ENCODE data around the gene STEAP2. TPM values are rescaled to one million over a fixed set of nuclear protein-coding genes. Genes with fewer than 3 reads are reported as not detected.
A peak's percentile ranks its signal among the peaks of the same experiment; 100 is the strongest.

The STEAP2 gene
- total and polyA plus RNA-seq, 2 donors (not counting 3 experiments of a cell fraction or from before 2014, with no cell fraction given) = 4.2 to 4.6 TPM

- H3K27ac ChIP-seq (ENCODE audit: insufficient read depth, low read depth, low read length) = peak within 1 kb of the TSS; percentile 13
- no TSS peak for BruUV-seq (replicated peaks)
- POLR2A ChIA-PET = no interaction called here
Measured at GRCh38 chr7:90244909-90245851, 33.6 kb downstream of the STEAP2 start, which contains the start of gene CFAP69. Gene CFAP69 (plus strand): TSS chr7:90245174. CDS start chr7:90245425, 251 bp downstream.

More at GRCh38 chr7:90244909-90245851, 33.6 kb downstream of the STEAP2 start, which contains the start of gene CFAP69:
- intact Hi-C loops (cut with micrococcal nuclease) (loop anchor here (1.0 to 2.0 kb wide), 3 partner anchors 34 to 91 kb away; partner anchors contain the start of genes STEAP1 and STEAP2), dilution Hi-C loops (cut with MboI; ENCODE audit: extremely low pct_ligation_motif_present, low sequenced_read_pairs) (no loop called here)
- Histone ChIP-seq H3K9ac (replicated peaks; ENCODE audit: extremely low read depth, insufficient read depth, low read length) (peak within 1 kb of the TSS; percentile 65), H2AFZ (ENCODE audit: low read depth, low read length) (peak within 1 kb of the TSS; percentile 92), H3K79me2 (ENCODE audit: control insufficient read depth, insufficient read depth, low read length) (no peaks in the 10 kb centered on the region), H3K9me3 (replicated peaks; ENCODE audit: control insufficient read depth, insufficient read depth, low read length) (no peaks in the 10 kb centered on the region), H3K36me3 (ENCODE audit: control insufficient read depth in 2 of 2, extremely low read depth in 1 of 2, insufficient read depth in 2 of 2, low read length in 2 of 2) (no peaks in the 10 kb centered on the region), H3K9me1 (replicated peaks; ENCODE audit: control insufficient read depth, extremely low read depth, insufficient read depth, low read length) (no peaks in the 10 kb centered on the region), H3K4me3 (replicated peaks in 1 of 3; ENCODE audit: insufficient read depth in 1 of 3, low read depth in 1 of 3, low read length in 3 of 3) (peak within 1 kb of the TSS; percentile 45 to 74 (median 57)), H3K27me3 (ENCODE audit: control insufficient read depth in 2 of 2, insufficient read depth in 2 of 2, low read length in 2 of 2) (no peaks in the 10 kb centered on the region), H3K4me2 (ENCODE audit: insufficient read depth, low read length) (peak within 1 kb of the TSS; percentile 60), H4K20me1 (replicated peaks; ENCODE audit: control insufficient read depth, extremely low read depth, insufficient read depth, low read length) (no peaks in the 10 kb centered on the region), H3K4me1 (ENCODE audit: control insufficient read depth, extremely low read depth, insufficient read depth, low read length) (peaks cover 9% of the 10 kb centered on the region)
- FAIRE-seq = peak; percentile 78
- peak; percentile 86 for DNase-seq (ENCODE audit: low read depth, low spot score)
- peak; percentile 4 to 49 for TF ChIP-seq CTCF (IDR thresholded peaks at IDR 0.05; ENCODE audit: extremely low read depth in 1 of 2, insufficient read depth in 1 of 2, low read depth in 1 of 2, low read length in 2 of 2)
- no peak for TF ChIP-seq EZH2 (IDR thresholded peaks at IDR 0.05; ENCODE audit: borderline replicate concordance, low read depth, low read length, severe bottlenecking)
- CTCF ChIA-PET = interaction anchor here (1.0 to 2.1 kb wide), 7 partner anchors 34 to 183 kb away, joined by 3 to 7 read pairs (median 4); partner anchors contain the start of genes STEAP1 and STEAP2
